CD4-positive, alpha-beta T cell treated with Interleukin-1 beta for 1 hour (primary cell): ENCODE data around the gene FAM89A.
"Not testable (repeated sequence)": the region's sequence is repeated elsewhere in the genome, so short reads cannot be mapped to it uniquely, and the experiment has no call there.

Source experiments
- DNase-seq, 2 donors: peaks; one replicate each; pipeline ENCODE4 v3.0.0-alpha.2; 2020 to 2022

Gene FAM89A

GRCh38 chr1:230985711-230986110, 54.3 kb downstream of the FAM89A start:
- no peak for DNase-seq

GRCh38 chr1:230984622-230985515, 55.2 kb downstream of the FAM89A start:
- DNase-seq = not testable (repeated sequence)

GRCh38 chr1:230983811-230984210, 56.2 kb downstream of the FAM89A start:
- DNase-seq = no peak

GRCh38 chr1:230982696-230983095, 57.4 kb downstream of the FAM89A start:
- DNase-seq = no peak

GRCh38 chr1:230979952-230980351, 60.1 kb downstream of the FAM89A start:
- peak in 1 of 2 donors; percentile 26 for DNase-seq

- no peak for DNase-seq
Observed at GRCh38 chr1:230979389-230979716, 60.7 kb downstream of the FAM89A start.

GRCh38 chr1:230978491-230979388, 61.3 kb downstream of the FAM89A start, which contains the start of the genes ARV1 and TTC13:
Gene ARV1, plus strand, starts transcription at chr1:230979094. Its CDS starts 12 bp downstream, at chr1:230979106.
Gene TTC13, minus strand, starts transcription at chr1:230978861. Its CDS starts 31 bp downstream, at chr1:230978830.
- DNase-seq = peak; percentile 98 to 99

GRCh38 chr1:230977761-230978490, 62.1 kb downstream of the FAM89A start:
- DNase-seq = peak in 1 of 2 donors; percentile 28

GRCh38 chr1:230976825-230977747, 63.0 kb downstream of the FAM89A start:
- DNase-seq = peak; percentile 33 to 66

GRCh38 chr1:230976360-230976759, 63.7 kb downstream of the FAM89A start:
- DNase-seq = no peak

GRCh38 chr1:230975636-230976035, 64.4 kb downstream of the FAM89A start:
- DNase-seq = no peak

GRCh38 chr1:230972855-230973271, 67.2 kb downstream of the FAM89A start:
- peak; percentile 56 to 70 for DNase-seq

- no peak for DNase-seq
Observed at GRCh38 chr1:230971771-230972170, 68.3 kb downstream of the FAM89A start.

GRCh38 chr1:230970432-230970831, 69.6 kb downstream of the FAM89A start:
- DNase-seq = no peak
